AML-193 (cell line): Measurements from ENCODE around the gene SERPINI2.
"Not testable (repeated sequence)": the region's sequence is repeated elsewhere in the genome, so short reads cannot be mapped to it uniquely, and the experiment has no call there.

Experiments
- DNase-seq, 2 experiments: peaks; one replicate each; lab custom pipeline; 2025; lab: John Stamatoyannopoulos, UW

SERPINI2 gene

DNA sequence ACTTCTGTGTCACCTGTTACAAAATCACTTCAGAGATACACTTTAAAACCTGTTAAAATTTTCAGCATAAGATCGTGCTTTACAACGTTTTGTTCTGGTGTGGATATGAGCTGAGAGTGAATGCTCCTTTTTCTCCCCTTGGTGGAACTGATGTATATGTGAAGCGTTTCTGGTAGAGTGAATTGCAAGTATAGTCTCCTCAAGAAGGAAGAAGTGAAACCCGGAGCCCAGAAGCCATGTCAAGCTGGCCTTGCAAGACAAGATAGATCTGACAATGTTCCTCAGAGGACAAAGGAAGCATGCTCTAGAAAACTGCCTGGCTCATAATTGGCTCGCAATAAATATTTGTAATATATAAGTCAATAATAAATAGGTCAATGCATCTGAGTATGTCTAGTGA lies 23.6 kb downstream of the SERPINI2 start:
- no peak for DNase-seq

GRCh38 chr3:167445491-167445890 lies 28.4 kb downstream of the SERPINI2 start:
- DNase-seq, result no peak

- DNase-seq, result no peak
Measured at GRCh38 chr3:167441256-167441655, 32.6 kb downstream of the SERPINI2 start.

DNA sequence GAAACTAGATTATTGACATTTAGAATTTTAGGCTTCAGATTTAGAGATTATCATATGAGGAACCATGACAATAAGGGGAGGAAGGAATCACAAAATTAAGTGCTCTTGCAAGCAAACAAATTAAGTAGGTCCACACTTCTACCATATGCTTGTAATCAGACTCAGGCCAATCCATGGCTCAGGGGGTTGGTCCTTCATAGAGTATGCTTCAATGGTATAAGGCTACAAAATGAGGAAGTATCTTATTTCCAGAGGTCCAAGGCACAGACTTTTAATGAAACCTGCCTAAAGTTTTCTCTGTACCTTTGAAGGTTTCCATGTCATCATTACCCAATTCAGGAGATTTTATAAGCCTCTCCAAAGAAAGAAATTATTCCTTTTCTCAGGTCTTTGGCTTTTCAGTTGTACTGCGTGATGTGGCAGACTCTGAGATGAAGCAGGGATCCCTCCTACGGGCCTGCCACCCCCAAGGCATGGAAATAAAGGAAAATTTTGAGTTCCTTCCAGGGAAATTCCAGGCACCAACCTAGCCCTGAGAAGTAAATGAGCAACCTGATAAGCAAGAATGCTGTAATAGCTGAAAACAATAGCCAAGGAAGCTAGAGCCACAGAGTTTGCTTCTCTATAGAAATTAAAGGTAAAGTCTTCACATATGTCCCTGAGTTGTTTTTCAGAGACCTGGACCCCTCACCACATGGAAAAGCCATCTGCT lies 36.3 kb downstream of the SERPINI2 start:
- DNase-seq, result no peak

- DNase-seq, result not testable (repeated sequence)
Measured at GRCh38 chr3:167426962-167427361, 46.9 kb downstream of the SERPINI2 start.

GRCh38 chr3:167422396-167422795 lies 51.4 kb downstream of the SERPINI2 start:
- DNase-seq, result not testable (repeated sequence)

DNA sequence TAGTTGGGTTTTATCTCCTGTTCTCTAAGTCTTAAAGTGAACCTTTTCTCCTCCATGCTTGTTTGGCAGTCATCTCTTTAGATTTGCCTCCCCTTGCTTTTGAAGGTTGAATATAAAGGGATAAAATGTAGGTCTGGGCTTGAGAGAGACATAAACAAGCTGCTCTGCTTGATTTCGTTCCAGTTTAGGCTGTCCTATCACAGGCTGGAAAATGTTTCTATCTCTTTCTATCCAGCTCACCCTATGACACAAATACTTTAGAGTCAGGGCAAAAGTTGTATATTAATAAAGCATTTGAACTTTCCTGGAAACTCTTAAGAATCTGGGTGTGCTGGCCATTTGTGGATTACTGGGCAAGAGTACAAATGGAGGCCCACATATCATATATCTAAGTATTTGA lies 64.2 kb downstream of the SERPINI2 start:
- DNase-seq, result no peak

DNA sequence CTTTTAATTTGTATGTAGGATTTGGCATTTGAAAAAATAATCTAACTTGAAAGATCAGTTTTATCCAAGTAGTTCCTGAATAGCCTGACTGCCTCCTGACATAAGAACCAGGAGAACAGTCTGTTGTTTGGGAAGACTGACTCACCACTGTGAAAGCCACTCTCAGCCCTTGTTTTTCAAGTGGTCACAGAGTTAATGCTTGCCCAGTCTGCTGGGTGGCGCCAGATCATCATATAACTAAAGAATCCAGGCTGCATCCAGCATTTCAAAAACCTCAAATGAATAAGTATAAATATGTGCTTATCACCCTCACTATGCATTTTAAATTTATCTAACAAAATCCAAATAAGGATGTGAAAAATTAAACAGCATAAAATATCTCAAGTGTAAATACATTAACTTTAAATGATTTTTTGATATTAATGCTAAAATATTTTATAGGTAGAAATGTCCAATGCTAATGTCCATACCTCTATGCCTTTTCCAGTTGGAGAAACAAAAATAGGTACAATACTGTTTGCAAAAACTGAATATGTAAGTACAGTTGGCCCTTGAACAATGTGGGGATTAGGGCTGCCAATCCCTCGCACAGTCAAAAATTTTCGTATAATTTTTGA lies 66.9 kb downstream of the SERPINI2 start:
- peak; percentile 71 to 78 for DNase-seq

DNA sequence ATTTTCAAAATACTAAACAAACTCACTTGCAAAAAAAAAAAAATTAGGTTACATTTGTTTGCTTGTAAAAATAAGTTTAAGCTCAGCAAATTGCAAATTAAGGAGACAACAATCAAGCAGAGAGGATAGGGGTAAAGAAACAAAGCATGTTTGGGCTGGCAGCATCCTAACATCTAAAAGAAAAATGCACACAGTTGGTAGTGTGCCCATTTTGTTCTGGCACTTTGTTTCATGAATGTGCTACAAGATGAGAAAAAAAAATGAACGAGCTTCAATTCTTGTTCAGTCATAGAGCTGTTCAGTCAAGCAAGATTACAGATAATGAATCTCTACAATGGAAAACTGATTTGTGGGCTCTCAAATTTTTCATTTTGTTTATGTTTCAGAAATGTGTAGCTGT lies 76.0 kb downstream of the SERPINI2 start:
- no peak for DNase-seq

DNA sequence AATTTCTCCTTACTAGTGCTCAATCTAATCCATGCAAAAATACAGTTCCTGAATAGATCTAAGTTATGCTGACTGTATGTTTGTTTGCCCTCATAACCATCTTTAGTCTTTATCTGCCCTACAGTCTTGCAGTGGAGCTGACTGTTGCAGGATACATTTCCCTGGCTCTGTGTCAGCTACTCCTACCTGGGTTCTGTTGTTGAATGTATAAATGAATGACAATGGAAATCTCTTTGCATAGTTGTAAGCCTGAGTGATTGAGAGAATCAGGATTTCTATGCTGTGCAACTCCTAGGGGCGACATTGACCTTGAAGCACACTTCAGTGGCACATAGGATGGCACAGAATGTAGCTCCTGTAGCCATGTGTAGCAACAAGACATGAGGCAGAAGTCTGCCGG lies 77.8 kb downstream of the SERPINI2 start:
- no peak for DNase-seq

- peak; percentile 12 to 21 for DNase-seq
Measured at GRCh38 chr3:167394003-167394402, 79.8 kb downstream of the SERPINI2 start.
